Osteocyte (in vitro differentiated cells): ENCODE results near the gene MAN2C1. TPM values are rescaled to one million over a fixed set of nuclear protein-coding genes. Genes with fewer than 3 reads are reported as not detected.

Source experiments
- DNase-seq: peaks from one replicate; pipeline ENCODE4 v3.0.0; 2021; ENCODE audit warnings: mixed read lengths; ENCODE audit not compliant: unreplicated experiment; ENCODE audit errors: extremely low spot score
- H3K27ac Mint-ChIP-seq: one replicate; pipeline ENCODE4 v1.8.0; 2021; ENCODE audit warnings: mild to moderate bottlenecking, mixed read lengths; ENCODE audit not compliant: unreplicated experiment
- H3K27me3 Mint-ChIP-seq: one replicate; pipeline ENCODE4 v1.8.0; 2021; ENCODE audit warnings: mixed read lengths; ENCODE audit not compliant: unreplicated experiment
- H3K36me3 Mint-ChIP-seq: one replicate; pipeline ENCODE4 v1.8.0; 2021; ENCODE audit warnings: mixed read lengths; ENCODE audit not compliant: unreplicated experiment
- H3K4me1 Mint-ChIP-seq: one replicate; pipeline ENCODE4 v1.8.0; 2021; ENCODE audit warnings: mixed read lengths; ENCODE audit not compliant: unreplicated experiment
- H3K4me3 Mint-ChIP-seq: one replicate; pipeline ENCODE4 v1.8.0; 2021; ENCODE audit warnings: mild to moderate bottlenecking, moderate library complexity, mixed read lengths; ENCODE audit not compliant: unreplicated experiment
- H3K9me3 Mint-ChIP-seq: one replicate; pipeline ENCODE4 v1.8.0; 2021; ENCODE audit warnings: mixed read lengths; ENCODE audit not compliant: unreplicated experiment
- CTCF ChIP-seq: fragments of 200-600 bp; sonication (generic); IDR thresholded peaks from 2 replicates; pipeline ENCODE4 v1.5.0; 2021; ENCODE audit warnings: antibody characterized with exemption, mild to moderate bottlenecking, moderate library complexity
- microRNA-seq: library from miRNA; unstranded; fragments of <30 nt; microRNA quantifications from one replicate; pipeline ENCODE4 v1.1.0, GENCODE V29; 2020; ENCODE audit not compliant: unreplicated experiment
- total RNA-seq: library from RNA; stranded (reverse); gene quantifications from 2 replicates; pipeline ENCODE4 v1.2.1, GENCODE V29; 2021

Gene MAN2C1
- total RNA-seq, 1 donor from 2014 or later: 219 TPM

GRCh38 chr15:75307778-75308390, 60.5 kb downstream of the MAN2C1 start:
- H3K36me3 Mint-ChIP-seq: no peaks in the 10 kb centered on the region
- H3K27ac Mint-ChIP-seq: no peak overlapping the region
- peaks cover 7% of the 10 kb centered on the region for H3K4me1 Mint-ChIP-seq
- H3K4me3 Mint-ChIP-seq: no peak overlapping the region
- H3K9me3 Mint-ChIP-seq: no peaks in the 10 kb centered on the region
- peak; percentile 47 for TF ChIP-seq CTCF
- no peak for DNase-seq
- H3K27me3 Mint-ChIP-seq: peaks cover 70% of the 10 kb centered on the region

DNA sequence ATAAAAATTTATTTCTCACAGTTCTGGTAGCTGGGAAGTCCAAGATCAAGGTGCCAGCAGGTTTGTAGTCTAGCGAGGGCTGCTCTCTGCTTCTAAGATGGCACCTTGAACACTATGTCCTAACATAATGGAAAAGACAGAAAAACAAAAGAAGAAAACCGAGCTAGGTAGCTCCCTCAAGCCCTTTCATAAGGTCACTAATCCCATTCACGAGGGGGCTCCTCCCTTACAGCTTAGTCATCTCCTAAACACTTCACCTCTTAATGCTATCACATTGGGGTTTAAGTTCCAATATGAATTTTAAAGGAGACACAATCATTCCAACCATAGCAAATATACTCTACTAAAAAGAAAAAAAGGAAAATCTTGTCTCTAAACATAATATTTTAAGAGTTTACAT, 62.2 kb downstream of the MAN2C1 start:
- H3K4me3 Mint-ChIP-seq: no peak overlapping the region
- H3K36me3 Mint-ChIP-seq: no peaks in the 10 kb centered on the region
- H3K9me3 Mint-ChIP-seq: no peaks in the 10 kb centered on the region
- DNase-seq: no peak
- no peak for TF ChIP-seq CTCF
- H3K4me1 Mint-ChIP-seq: peaks cover 5% of the 10 kb centered on the region
- no peak overlapping the region for H3K27ac Mint-ChIP-seq
- peaks cover 71% of the 10 kb centered on the region for H3K27me3 Mint-ChIP-seq

Small RNA genes within 50 kb of the gene (microRNA-seq; reads per million reads assigned to microRNA genes)
- gene MIR631: not detected

Other genes starting within 250 kb of the MAN2C1 start
- 19.4 and 20.1 TPM in 2 replicates for gene C15orf39, start 166.7 kb downstream of the MAN2C1 start, total RNA-seq
- not detected in 2 replicates for gene GOLGA6C, start 110.3 kb downstream of the MAN2C1 start, total RNA-seq
- gene GOLGA6D, start 85.8 kb downstream of the MAN2C1 start, total RNA-seq: not detected in 2 replicates
- gene COMMD4, start 32.5 kb downstream of the MAN2C1 start, total RNA-seq: 96.6 and 99.0 TPM in 2 replicates
- 30.0 and 34.0 TPM in 2 replicates for gene NEIL1, start 21.6 kb downstream of the MAN2C1 start, total RNA-seq
- gene SIN3A, start 83.1 kb upstream of the MAN2C1 start, total RNA-seq: 65.2 and 65.4 TPM in 2 replicates
- 50.1 and 53.4 TPM in 2 replicates for gene PTPN9, start 210.7 kb upstream of the MAN2C1 start, total RNA-seq